Fibroblast of lung (primary cell): ENCODE measurements around the gene CFAP61. TPM values are rescaled to one million over a fixed set of nuclear protein-coding genes. Genes with fewer than 3 reads are reported as not detected.

Experiments
- DNase-seq, 2 donors: peaks; one replicate each; pipeline versions ENCODE4 v3.0.0 to v3.0.0-alpha.2; 2010; ENCODE audit warnings: low read depth in 2 of 2
- H2AFZ ChIP-seq: 2 replicates; pipeline ENCODE4 v1.5.1; 2012; ENCODE audit warnings: low read length, control low read depth, inconsistent platforms
- H3K27ac ChIP-seq: 2 replicates; pipeline ENCODE4 v1.5.1; 2011; ENCODE audit warnings: low read length, control low read depth; ENCODE audit not compliant: insufficient read depth
- H3K27me3 ChIP-seq: 2 replicates; pipeline ENCODE4 v1.5.1; 2011; ENCODE audit warnings: mild to moderate bottlenecking, low read length; ENCODE audit not compliant: control insufficient read depth, insufficient read depth
- H3K36me3 ChIP-seq: 2 replicates; pipeline ENCODE4 v1.5.1; 2011; ENCODE audit warnings: low read length; ENCODE audit not compliant: control insufficient read depth, insufficient read depth
- H3K4me1 ChIP-seq: 2 replicates; pipeline ENCODE4 v1.5.1; 2011; ENCODE audit warnings: low read length; ENCODE audit not compliant: control insufficient read depth, insufficient read depth; ENCODE audit errors: extremely low read depth
- H3K4me2 ChIP-seq: 2 replicates; pipeline ENCODE4 v1.5.1; 2011; ENCODE audit warnings: low read length, control low read depth; ENCODE audit not compliant: insufficient read depth; ENCODE audit errors: extremely low read depth
- H3K4me3 ChIP-seq, 4 experiments: fragments of 200-600 bp in 1 of 4; sonication (generic) in 1 of 4; replicated peaks in 1 of 4; 2 replicates each; pipeline ENCODE4 v1.5.1; 2011 to 2016; ENCODE audit warnings: low read length in 4 of 4, low read depth in 3 of 4, mild to moderate bottlenecking in 3 of 4, control low read depth in 2 of 4, inconsistent platforms in 1 of 4, mixed read lengths in 1 of 4; ENCODE audit not compliant: insufficient read depth in 1 of 4; ENCODE audit errors: control extremely low read depth in 1 of 4
- H3K79me2 ChIP-seq: 2 replicates; pipeline ENCODE4 v1.5.1; 2012; ENCODE audit warnings: mild to moderate bottlenecking, low read length, inconsistent platforms; ENCODE audit not compliant: control insufficient read depth, insufficient read depth
- H3K9ac ChIP-seq: 2 replicates; pipeline ENCODE4 v1.5.1; 2011; ENCODE audit warnings: mild to moderate bottlenecking, low read length, control low read depth; ENCODE audit not compliant: insufficient read depth
- H3K9me3 ChIP-seq: 2 replicates; pipeline ENCODE4 v1.5.1; 2012; ENCODE audit warnings: low read depth, low read length; ENCODE audit not compliant: control insufficient read depth, insufficient read depth
- H4K20me1 ChIP-seq: 2 replicates; pipeline ENCODE4 v1.5.1; 2011; ENCODE audit warnings: low read length; ENCODE audit not compliant: control insufficient read depth, insufficient read depth; ENCODE audit errors: extremely low read depth
- CTCF ChIP-seq, 2 donors: IDR thresholded peaks in 1 of 2; conservative IDR thresholded peaks in 1 of 2; 1 replicate in 1 of 2; 2 replicates in 1 of 2; pipeline ENCODE4 v1.5.1; 2011 to 2012; ENCODE audit warnings: low read length in 2 of 2, control low read depth in 1 of 2, inconsistent platforms in 1 of 2, low read depth in 1 of 2, mild to moderate bottlenecking in 1 of 2
- EZH2 ChIP-seq: IDR thresholded peaks from 2 replicates; pipeline ENCODE4 v1.5.1; 2012; ENCODE audit warnings: low read length, control low read depth, mild to moderate bottlenecking; ENCODE audit errors: missing control alignments
- polyA plus RNA-seq, 2 donors: library from polyadenylated mRNA; depleted of rRNA in 1 of 2; stranded (reverse) in 1 of 2; unstranded in 1 of 2; fragments of >200 nt; gene quantifications; 2 replicates each; pipeline ENCODE4 v1.2.1, GENCODE V29; 2011 to 2012; ENCODE audit warnings: missing spikeins in 1 of 2
- total RNA-seq: library from RNA; depleted of rRNA; stranded (reverse); fragments of >200 nt; gene quantifications from 2 replicates; pipeline ENCODE4 v1.2.1, GENCODE V29; 2014

CFAP61 gene
- total and polyA plus RNA-seq, 2 donors (not counting 1 experiment from before 2014, with no cell fraction given), result not detected

- Histone ChIP-seq H3K27me3 (peaks cover 2% of the 10 kb centered on the region), H4K20me1 (no peaks in the 10 kb centered on the region), H3K36me3 (no peaks in the 10 kb centered on the region), H3K9me3 (no peaks in the 10 kb centered on the region), H3K4me1 (no peaks in the 10 kb centered on the region), H3K4me3 (peak overlapping the region in 1 of 4 experiments; percentile 39), H3K79me2 (no peaks in the 10 kb centered on the region), H3K27ac (no peak overlapping the region), H3K9ac (no peak overlapping the region), H3K4me2 (peak overlapping the region; percentile 11), H2AFZ (no peak overlapping the region)
- no peak for DNase-seq
- TF ChIP-seq EZH2 (no peak), CTCF (conservative IDR thresholded peaks at IDR 0.05 in 1 of 2, IDR thresholded peaks at IDR 0.05 in 1 of 2; ENCODE audit: low read depth in 1 of 2, low read length in 2 of 2) (no peak)
Observed at GRCh38 chr20:20073801-20074371, 21.6 kb downstream of the CFAP61 start.

GRCh38 chr20:20075032-20075431 lies 22.7 kb downstream of the CFAP61 start:
- Histone ChIP-seq H3K4me3 (no peak overlapping the region), H3K4me2 (no peak overlapping the region), H3K9ac (no peak overlapping the region), H3K36me3 (no peaks in the 10 kb centered on the region), H3K9me3 (no peaks in the 10 kb centered on the region), H2AFZ (no peak overlapping the region), H3K4me1 (no peaks in the 10 kb centered on the region), H3K79me2 (no peaks in the 10 kb centered on the region), H3K27ac (no peak overlapping the region), H3K27me3 (peaks cover 2% of the 10 kb centered on the region), H4K20me1 (no peaks in the 10 kb centered on the region)
- DNase-seq, result no peak
- TF ChIP-seq EZH2 (no peak), CTCF (conservative IDR thresholded peaks at IDR 0.05 in 1 of 2, IDR thresholded peaks at IDR 0.05 in 1 of 2; ENCODE audit: low read depth in 1 of 2, low read length in 2 of 2) (no peak)

- Histone ChIP-seq H3K4me1 (no peaks in the 10 kb centered on the region), H3K9ac (no peak overlapping the region), H3K36me3 (no peaks in the 10 kb centered on the region), H3K27me3 (peaks cover 5% of the 10 kb centered on the region), H4K20me1 (no peaks in the 10 kb centered on the region), H3K9me3 (no peaks in the 10 kb centered on the region), H3K27ac (no peak overlapping the region), H3K4me3 (no peak overlapping the region), H3K4me2 (no peak overlapping the region), H3K79me2 (no peaks in the 10 kb centered on the region), H2AFZ (no peak overlapping the region)
- no peak for TF ChIP-seq CTCF (conservative IDR thresholded peaks at IDR 0.05 in 1 of 2, IDR thresholded peaks at IDR 0.05 in 1 of 2; ENCODE audit: low read depth in 1 of 2, low read length in 2 of 2)
- TF ChIP-seq EZH2, result no peak
- DNase-seq, result peak; percentile 44 to 84
Observed at GRCh38 chr20:20076297-20077065, 24.1 kb downstream of the CFAP61 start.
